Esophagus squamous epithelium (tissue), 5 donors: Measurements from ENCODE around the gene KPTN. TPM values are rescaled to one million over a fixed set of nuclear protein-coding genes. Genes with fewer than 3 reads are reported as not detected.

Source experiments
- DNase-seq: peaks from one replicate; lab custom pipeline; 2025; lab: John Stamatoyannopoulos, UW
- H3K27ac ChIP-seq, 4 donors: fragments of 200-600 bp; sonication (generic); one replicate each; pipeline ENCODE4 v1.5.1; 2016 to 2019; ENCODE audit warnings: mild to moderate bottlenecking in 1 of 4
- H3K27me3 ChIP-seq, 4 donors: fragments of 200-600 bp; sonication (generic); 1 replicate in 3 of 4; 2 replicates in 1 of 4; pipeline versions ENCODE4 v1.5.1 to v1.6.0; 2017 to 2021; ENCODE audit warnings: antibody characterized with exemption in 1 of 4
- H3K36me3 ChIP-seq, 3 donors: fragments of 200-600 bp; sonication (generic); one replicate each; pipeline ENCODE4 v1.5.1; 2016 to 2019
- H3K4me1 ChIP-seq, 3 donors: fragments of 200-600 bp; sonication (generic); one replicate each; pipeline ENCODE4 v1.5.1; 2017 to 2019
- H3K4me3 ChIP-seq, 4 donors: fragments of 200-600 bp; sonication (generic); 1 replicate in 3 of 4; 2 replicates in 1 of 4; pipeline ENCODE4 v1.5.1; 2016 to 2019; ENCODE audit warnings: mild to moderate bottlenecking in 2 of 4, moderate library complexity in 1 of 4
- H3K9me3 ChIP-seq, 3 donors: fragments of 200-600 bp; sonication (generic); one replicate each; pipeline ENCODE4 v1.5.1; 2016 to 2019
- POLR2A ChIP-seq, 4 donors: fragments of 450-650 bp; IDR thresholded peaks; one replicate each; pipeline ENCODE4 v1.6.1; 2017; ENCODE audit warnings: antibody characterized with exemption in 4 of 4, mild to moderate bottlenecking in 4 of 4, moderate library complexity in 3 of 4
- WGBS, 2 donors: methylation state at CpG; one replicate each; pipeline ENCODE4 v1.1.5; 2018; 5-methylcytosine and 5-hydroxymethylcytosine counted together
- intact Hi-C: fragments of 100-400 bp; cut with DNase I; formaldehyde crosslinking; loops from one replicate; pipeline ENCODE4 v1.15.0; 2022
- total RNA-seq, 4 donors: library from RNA; depleted of rRNA; stranded (reverse); fragments of >200 nt; gene quantifications; one replicate each; pipeline ENCODE4 v1.1.0, GENCODE V29; 2016
- TF ChIP-seq, protein P1 (sequence below), 6 experiments: fragments of 450-650 bp in 4 of 6; fragments of 200-600 bp in 2 of 6; sonication (generic) in 2 of 6; IDR thresholded peaks; one replicate each; pipeline ENCODE4 v1.5.1; 2016 to 2019; ENCODE audit warnings: antibody characterized with exemption in 6 of 6, mild to moderate bottlenecking in 4 of 6, moderate library complexity in 4 of 6
- donor health status: DM: yes; HTN: yes; CAD: no.

Gene KPTN
- total RNA-seq, 4 donors from 2014 or later: 5.6 to 9.4 (median 8.4) TPM

DNA sequence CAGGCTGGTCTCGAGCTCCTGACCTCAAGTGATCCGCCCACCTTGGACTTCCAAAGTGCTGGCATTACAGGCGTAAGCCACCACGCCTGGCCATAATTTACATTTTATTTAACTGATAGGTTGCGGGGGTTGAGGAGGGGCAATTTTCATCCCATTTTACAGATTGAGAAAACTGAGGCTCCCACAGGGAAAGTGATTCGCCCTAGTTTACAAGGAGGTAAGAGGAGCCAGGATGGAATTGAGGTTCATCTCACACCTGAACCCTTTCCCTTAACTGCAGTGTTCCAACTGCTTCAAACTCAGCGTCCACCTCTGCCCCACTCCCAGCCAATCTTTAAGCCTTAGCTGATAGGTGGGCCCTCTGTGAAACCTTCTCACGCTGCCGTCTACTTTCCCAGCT is 34.8 kb upstream of the KPTN start:
- Histone ChIP-seq H3K27ac (no peak overlapping the region), H3K4me1 (peaks cover 0 to 31% (median 7%) of the 10 kb centered on the region in 3 donors), H3K9me3 (no peaks in the 10 kb centered on the region), H3K4me3 (no peak overlapping the region), H3K27me3 (peaks cover 0 to 13% (median 0%) of the 10 kb centered on the region in 4 donors), H3K36me3 (no peaks in the 10 kb centered on the region)
- TF ChIP-seq, protein P1, sequence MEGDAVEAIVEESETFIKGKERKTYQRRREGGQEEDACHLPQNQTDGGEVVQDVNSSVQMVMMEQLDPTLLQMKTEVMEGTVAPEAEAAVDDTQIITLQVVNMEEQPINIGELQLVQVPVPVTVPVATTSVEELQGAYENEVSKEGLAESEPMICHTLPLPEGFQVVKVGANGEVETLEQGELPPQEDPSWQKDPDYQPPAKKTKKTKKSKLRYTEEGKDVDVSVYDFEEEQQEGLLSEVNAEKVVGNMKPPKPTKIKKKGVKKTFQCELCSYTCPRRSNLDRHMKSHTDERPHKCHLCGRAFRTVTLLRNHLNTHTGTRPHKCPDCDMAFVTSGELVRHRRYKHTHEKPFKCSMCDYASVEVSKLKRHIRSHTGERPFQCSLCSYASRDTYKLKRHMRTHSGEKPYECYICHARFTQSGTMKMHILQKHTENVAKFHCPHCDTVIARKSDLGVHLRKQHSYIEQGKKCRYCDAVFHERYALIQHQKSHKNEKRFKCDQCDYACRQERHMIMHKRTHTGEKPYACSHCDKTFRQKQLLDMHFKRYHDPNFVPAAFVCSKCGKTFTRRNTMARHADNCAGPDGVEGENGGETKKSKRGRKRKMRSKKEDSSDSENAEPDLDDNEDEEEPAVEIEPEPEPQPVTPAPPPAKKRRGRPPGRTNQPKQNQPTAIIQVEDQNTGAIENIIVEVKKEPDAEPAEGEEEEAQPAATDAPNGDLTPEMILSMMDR (IDR thresholded peaks at IDR 0.05): no peak
- no peak for TF ChIP-seq POLR2A (IDR thresholded peaks at IDR 0.05)
- intact Hi-C loops: loop anchor here (5.0 kb wide), 1 partner anchor 82 kb away; no protein-coding TSS in a partner anchor
- DNase-seq: no peak
- 89 to 91% methylated on average over 9 of the region's 9 CpGs for WGBS, 2 donors

- Histone ChIP-seq H3K27me3 (peaks cover 0 to 13% (median 0%) of the 10 kb centered on the region in 4 donors), H3K9me3 (no peaks in the 10 kb centered on the region), H3K4me3 (no peak overlapping the region), H3K36me3 (no peaks in the 10 kb centered on the region), H3K4me1 (peaks cover 5 to 31% (median 10%) of the 10 kb centered on the region in 3 donors), H3K27ac (no peak overlapping the region)
- DNase-seq: no peak
- WGBS, 2 donors: 43 to 44% methylated on average over 4 of the region's 4 CpGs
- TF ChIP-seq, protein P1 (IDR thresholded peaks at IDR 0.05): no peak
- TF ChIP-seq POLR2A (IDR thresholded peaks at IDR 0.05): no peak
- intact Hi-C loops: loop anchor here (5.0 kb wide), 1 partner anchor 81 kb away; no protein-coding TSS in a partner anchor
Measured at GRCh38 chr19:47518139-47518538, 34.1 kb upstream of the KPTN start.

DNA sequence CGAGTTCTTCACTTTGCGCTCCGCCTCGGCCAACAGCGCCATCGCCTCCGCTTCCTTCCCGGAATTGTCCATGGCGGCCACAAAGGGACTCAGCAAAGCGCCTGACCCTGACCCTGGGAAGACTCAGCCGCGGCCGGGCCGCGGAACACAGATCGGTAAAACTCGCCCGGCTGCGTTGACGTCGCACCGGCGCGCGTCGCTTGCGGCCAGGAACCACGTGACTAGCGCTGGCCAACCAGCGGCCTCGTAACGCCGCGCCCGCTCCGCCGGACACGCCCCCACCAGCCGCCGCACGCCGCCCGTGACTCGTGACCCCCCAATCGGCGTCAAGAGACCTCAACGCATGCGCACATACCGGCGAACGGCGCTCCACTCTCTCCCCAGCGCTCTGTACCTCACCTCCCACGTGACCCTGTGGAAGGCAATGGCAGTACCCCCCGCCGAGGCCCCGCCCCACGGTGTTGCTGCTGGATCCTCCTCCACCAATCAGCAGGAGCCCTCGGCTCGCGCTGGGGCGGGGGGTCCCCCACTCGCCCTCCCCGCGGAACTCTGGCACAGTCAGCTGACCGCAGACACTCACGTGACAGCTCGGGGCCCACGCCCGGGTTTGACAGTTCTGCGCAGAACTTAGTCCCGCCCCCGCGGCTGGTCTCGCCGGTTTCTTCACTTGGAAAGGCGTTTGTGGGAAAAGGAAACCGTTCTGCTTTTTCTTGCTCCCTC is 31.0 kb upstream of the KPTN start, which contains the start of gene NAPA:
TSS of gene NAPA (minus strand) at position 195 of the 720 bp plus-strand sequence. CDS start at position 72, 123 bp downstream.
- no peaks in the 10 kb centered on the region for H3K9me3 ChIP-seq
- H3K27ac ChIP-seq: peak within 1 kb of the TSS; percentile 97 to 99 (median 98)
- intact Hi-C loops: loop anchor here (5.0 kb wide), 1 partner anchor 78 kb away; no protein-coding TSS in a partner anchor
- 0% methylated on average over 7 to 28 of the region's 78 CpGs for WGBS, 2 donors
- H3K27me3 ChIP-seq: no peaks in the 10 kb centered on the region
- H3K4me3 ChIP-seq: peak within 1 kb of the TSS; percentile 79 to 99 (median 90)
- peaks cover 36 to 52% (median 41%) of the 10 kb centered on the region in 3 donors for H3K4me1 ChIP-seq
- peak; percentile 100 for DNase-seq
- H3K36me3 ChIP-seq: no peaks in the 10 kb centered on the region
- peak in 3 of 4 donors; percentile 72 to 98 (median 94) for TF ChIP-seq POLR2A (IDR thresholded peaks at IDR 0.05)
- TF ChIP-seq, protein P1 (IDR thresholded peaks at IDR 0.05): peak in 1 of 6 experiments; percentile 11

GRCh38 chr19:47514151-47514868 is 30.3 kb upstream of the KPTN start:
- no peak for DNase-seq
- 2 to 5% methylated on average over 21 to 31 of the region's 40 CpGs for whole genome bisulfite sequencing, 2 donors
- no peak for TF ChIP-seq POLR2A (IDR thresholded peaks at IDR 0.05)
- TF ChIP-seq, protein P1 (IDR thresholded peaks at IDR 0.05): no peak
- H3K9me3 ChIP-seq: no peaks in the 10 kb centered on the region
- peak overlapping the region; percentile 97 to 99 (median 98) for H3K27ac ChIP-seq
- H3K36me3 ChIP-seq: no peaks in the 10 kb centered on the region
- intact Hi-C loops: no loop called here
- H3K27me3 ChIP-seq: no peaks in the 10 kb centered on the region
- H3K4me3 ChIP-seq: peak overlapping the region; percentile 79 to 99 (median 90)
- peaks cover 43 to 59% (median 47%) of the 10 kb centered on the region in 3 donors for H3K4me1 ChIP-seq
